ENCODE measurements around the gene PLXDC1.

Gene PLXDC1

DNA sequence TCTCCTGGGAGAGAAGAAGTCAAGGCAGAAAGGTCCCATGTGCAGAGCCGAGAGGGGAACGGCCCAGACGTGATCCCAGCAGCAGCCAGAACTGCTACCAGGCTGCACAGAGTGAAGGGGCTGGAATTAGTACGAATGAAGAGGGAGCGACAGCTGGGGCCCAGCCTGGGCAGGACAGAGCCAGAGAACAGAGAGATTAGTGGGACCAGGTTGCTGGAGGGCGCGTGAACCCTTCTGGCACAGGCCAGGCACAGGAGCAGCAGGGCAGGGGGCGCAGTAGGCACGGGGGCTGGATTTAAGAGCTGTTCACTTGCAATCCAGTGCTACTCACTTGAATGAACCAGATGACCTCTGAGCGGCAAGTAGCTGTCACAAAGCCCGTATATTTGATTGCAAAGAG lies 66.9 kb downstream of the PLXDC1 start:
- TF ChIP-seq, protein P1, sequence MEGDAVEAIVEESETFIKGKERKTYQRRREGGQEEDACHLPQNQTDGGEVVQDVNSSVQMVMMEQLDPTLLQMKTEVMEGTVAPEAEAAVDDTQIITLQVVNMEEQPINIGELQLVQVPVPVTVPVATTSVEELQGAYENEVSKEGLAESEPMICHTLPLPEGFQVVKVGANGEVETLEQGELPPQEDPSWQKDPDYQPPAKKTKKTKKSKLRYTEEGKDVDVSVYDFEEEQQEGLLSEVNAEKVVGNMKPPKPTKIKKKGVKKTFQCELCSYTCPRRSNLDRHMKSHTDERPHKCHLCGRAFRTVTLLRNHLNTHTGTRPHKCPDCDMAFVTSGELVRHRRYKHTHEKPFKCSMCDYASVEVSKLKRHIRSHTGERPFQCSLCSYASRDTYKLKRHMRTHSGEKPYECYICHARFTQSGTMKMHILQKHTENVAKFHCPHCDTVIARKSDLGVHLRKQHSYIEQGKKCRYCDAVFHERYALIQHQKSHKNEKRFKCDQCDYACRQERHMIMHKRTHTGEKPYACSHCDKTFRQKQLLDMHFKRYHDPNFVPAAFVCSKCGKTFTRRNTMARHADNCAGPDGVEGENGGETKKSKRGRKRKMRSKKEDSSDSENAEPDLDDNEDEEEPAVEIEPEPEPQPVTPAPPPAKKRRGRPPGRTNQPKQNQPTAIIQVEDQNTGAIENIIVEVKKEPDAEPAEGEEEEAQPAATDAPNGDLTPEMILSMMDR (IDR thresholded peaks at IDR 0.05; ENCODE audit: low read depth, low read length) = no peak
- DNase-seq (ENCODE audit: extremely low read depth, low read depth) = no peak

DNA sequence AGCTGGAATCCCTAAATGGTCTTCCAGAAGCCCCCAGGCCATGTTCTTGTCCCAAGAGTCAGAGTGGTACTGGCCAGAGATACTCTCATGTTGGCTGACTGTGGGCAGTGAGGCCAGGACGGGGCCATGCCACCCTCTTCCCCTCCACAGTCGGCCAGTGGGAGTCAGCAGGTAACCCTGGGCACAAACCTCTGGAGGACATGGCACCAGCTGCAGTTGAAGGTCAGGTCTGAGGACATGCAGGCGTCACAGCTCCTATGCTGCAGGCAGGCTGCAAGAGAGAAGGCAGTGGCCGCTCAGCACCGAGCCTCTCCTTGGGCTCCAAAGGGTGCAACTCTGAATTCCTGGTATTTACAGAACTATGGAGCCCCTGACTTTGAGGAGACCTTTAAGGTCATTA lies 68.2 kb downstream of the PLXDC1 start:
- DNase-seq (ENCODE audit: extremely low read depth, low read depth) = no peak
- TF ChIP-seq, protein P1 (IDR thresholded peaks at IDR 0.05; ENCODE audit: low read depth, low read length) = no peak

DNA sequence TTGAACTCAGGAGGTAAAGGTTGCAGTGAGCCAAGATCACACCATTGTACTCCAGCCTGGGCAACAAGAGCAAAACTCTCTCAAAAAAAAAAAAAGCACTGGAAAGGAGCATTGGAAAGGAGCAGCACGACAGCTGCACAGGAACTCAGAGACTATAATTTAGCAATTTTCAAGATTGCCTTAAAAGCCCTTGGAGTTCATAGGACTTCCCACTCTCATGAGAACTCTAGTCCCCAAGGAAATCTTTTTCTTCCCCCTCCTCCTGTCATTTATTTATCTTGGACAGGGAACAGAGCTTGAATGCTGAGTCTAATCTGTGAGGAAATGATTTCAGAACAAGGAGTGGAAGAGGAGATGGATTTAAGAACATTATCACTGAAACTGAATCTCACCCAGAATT lies 69.0 kb downstream of the PLXDC1 start:
- TF ChIP-seq, protein P1 (IDR thresholded peaks at IDR 0.05; ENCODE audit: low read depth, low read length) = no peak
- DNase-seq (ENCODE audit: extremely low read depth, low read depth) = no peak

DNA sequence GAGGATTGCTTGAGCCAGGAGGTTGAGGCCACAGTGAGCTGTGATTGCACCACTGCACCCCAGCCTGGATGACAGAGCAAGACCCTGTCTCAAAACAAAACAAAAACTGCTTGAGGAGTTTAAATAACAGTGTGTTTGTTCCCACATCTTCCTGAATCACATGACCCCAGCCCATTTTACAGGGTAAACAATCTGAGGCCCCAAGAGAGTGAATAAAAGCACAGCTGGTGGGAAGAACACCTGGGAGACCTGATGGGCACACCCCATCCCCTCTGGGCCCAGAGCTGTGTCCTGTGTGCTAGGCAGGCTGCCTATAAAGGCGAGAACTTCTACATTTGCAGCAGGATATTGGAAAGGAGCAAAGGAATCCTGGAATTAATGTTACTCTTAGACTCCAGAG lies 69.6 kb downstream of the PLXDC1 start:
- TF ChIP-seq, protein P1 (IDR thresholded peaks at IDR 0.05; ENCODE audit: low read depth, low read length) = no peak
- DNase-seq (ENCODE audit: extremely low read depth, low read depth) = no peak

DNA sequence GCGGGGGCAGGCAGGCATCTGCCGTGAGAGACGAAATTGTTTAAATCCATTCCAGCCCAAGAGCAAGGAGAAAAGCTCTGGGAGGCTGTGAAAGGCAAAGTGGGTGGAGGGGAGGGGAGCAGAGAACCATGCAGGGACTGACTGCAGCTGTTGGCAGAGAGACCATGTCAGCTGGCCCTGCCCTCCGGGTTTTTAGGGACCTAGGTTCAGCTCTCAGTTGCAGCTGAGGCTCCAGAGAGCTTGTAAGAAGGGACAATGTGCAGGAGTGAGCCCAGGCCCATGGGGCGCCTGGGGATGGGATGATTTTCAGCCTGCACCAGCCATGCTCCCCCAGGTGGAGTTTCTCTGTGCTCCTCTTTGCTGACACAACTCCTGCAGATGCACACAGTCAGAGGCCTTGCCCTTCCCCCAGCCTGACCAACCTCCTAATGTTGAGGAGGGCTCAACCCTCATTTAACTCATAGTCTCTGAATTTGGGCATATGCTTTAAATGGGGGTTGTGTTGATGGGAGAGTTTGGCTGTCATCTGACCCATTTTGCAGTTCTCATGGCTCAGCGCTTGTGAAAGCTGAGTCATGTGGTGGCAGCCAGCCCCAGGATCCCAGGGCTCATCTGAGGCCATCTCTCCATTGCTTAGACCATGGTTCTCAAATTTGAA lies 70.9 kb downstream of the PLXDC1 start:
- no peak for DNase-seq (ENCODE audit: extremely low read depth, low read depth)
- TF ChIP-seq, protein P1 (IDR thresholded peaks at IDR 0.05; ENCODE audit: low read depth, low read length) = no peak

DNA sequence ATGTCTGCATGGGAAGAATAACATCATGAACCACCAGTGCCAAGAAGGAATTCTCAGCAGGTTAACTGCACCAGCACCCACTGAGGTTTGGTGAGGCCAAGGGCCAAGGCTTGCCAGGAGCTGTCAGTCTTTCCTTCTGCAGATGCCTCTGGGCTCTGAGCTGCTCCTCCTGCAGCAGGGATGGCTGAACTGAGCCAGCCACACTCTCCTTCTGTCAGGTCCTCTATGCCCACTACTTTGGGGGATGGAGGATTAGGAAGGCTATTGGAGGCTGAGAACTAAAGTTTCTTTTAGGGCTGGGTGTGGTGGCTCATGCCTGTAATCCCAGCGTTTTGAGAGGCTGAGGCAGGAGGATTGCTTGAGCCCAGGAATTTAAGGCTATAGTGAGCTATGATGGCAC lies 71.6 kb downstream of the PLXDC1 start:
- TF ChIP-seq, protein P1 (IDR thresholded peaks at IDR 0.05; ENCODE audit: low read depth, low read length) = no peak
- DNase-seq (ENCODE audit: extremely low read depth, low read depth) = no peak

DNA sequence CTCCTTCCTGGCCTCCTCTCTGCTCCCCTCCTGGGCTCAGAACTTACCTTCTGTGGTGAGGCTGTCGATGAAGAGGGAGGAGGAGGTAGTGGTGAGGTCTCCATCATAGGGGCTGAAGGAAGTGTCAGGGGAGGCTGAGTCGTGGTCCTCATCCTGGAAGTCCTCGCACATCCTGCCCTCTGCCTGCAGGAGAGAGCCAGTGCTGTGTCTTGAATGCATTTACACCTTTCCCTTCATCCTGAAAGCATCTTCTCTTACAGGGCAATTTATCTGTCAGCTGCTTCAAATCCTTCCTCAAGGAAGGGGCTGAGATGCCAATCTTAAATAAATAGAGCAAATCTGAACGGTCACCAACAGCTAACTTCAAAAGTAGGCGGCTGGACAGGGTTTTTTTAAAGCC lies 73.6 kb downstream of the PLXDC1 start:
- no peak for DNase-seq (ENCODE audit: extremely low read depth, low read depth)
- TF ChIP-seq, protein P1 (IDR thresholded peaks at IDR 0.05; ENCODE audit: low read depth, low read length) = peak; percentile 0; the same call in 1 of the 2 replicates
